Measurements from ENCODE around the gene ZNF428.
"Not testable (repeated sequence)": the region's sequence is repeated elsewhere in the genome, so short reads cannot be mapped to it uniquely, and the experiment has no call there.

ZNF428 gene

GRCh38 chr19:43591904-43592772 lies 27.3 kb downstream of the ZNF428 start:
- no peak for TF ChIP-seq CTCF (IDR thresholded peaks at IDR 0.05)
- Histone ChIP-seq H3K4me3 (no peak overlapping the region), H3K27ac (no peak overlapping the region)
- DNase-seq (ENCODE audit: low spot score), result no peak

- TF ChIP-seq CTCF (IDR thresholded peaks at IDR 0.05), result no peak
- H3K4me3 ChIP-seq, result no peak overlapping the region
- no peak for DNase-seq (ENCODE audit: low spot score)
- H3K27ac ChIP-seq, result no peak overlapping the region
Measured at GRCh38 chr19:43589678-43590077, 29.8 kb downstream of the ZNF428 start.

- TF ChIP-seq CTCF (IDR thresholded peaks at IDR 0.05), result no peak
- DNase-seq (ENCODE audit: low spot score), result no peak
- Histone ChIP-seq H3K4me3 (no peak overlapping the region), H3K27ac (no peak overlapping the region)
Measured at GRCh38 chr19:43589277-43589676, 30.2 kb downstream of the ZNF428 start.

GRCh38 chr19:43587029-43587428 lies 32.4 kb downstream of the ZNF428 start:
- not testable (repeated sequence) for DNase-seq (ENCODE audit: low spot score); H3K4me3 ChIP-seq; H3K27ac ChIP-seq

GRCh38 chr19:43586346-43586745 lies 33.1 kb downstream of the ZNF428 start:
- no peak for TF ChIP-seq CTCF (IDR thresholded peaks at IDR 0.05)
- Histone ChIP-seq H3K4me3 (no peak overlapping the region), H3K27ac (no peak overlapping the region)
- no peak for DNase-seq (ENCODE audit: low spot score)

- Histone ChIP-seq H3K27ac (no peak overlapping the region), H3K4me3 (no peak overlapping the region)
- no peak for TF ChIP-seq CTCF (IDR thresholded peaks at IDR 0.05)
- no peak for DNase-seq (ENCODE audit: low spot score)
Measured at GRCh38 chr19:43584484-43584883, 34.9 kb downstream of the ZNF428 start.

- TF ChIP-seq CTCF (IDR thresholded peaks at IDR 0.05), result no peak
- Histone ChIP-seq H3K4me3 (no peak overlapping the region), H3K27ac (no peak overlapping the region)
- no peak for DNase-seq (ENCODE audit: low spot score)
Measured at GRCh38 chr19:43582495-43582894, 36.9 kb downstream of the ZNF428 start.

Data from coronary artery (tissue), 2 donors.